GM10847 (cell line): Measurements from ENCODE around the gene INTS15.

Experiments
- POLR2A ChIP-seq: IDR thresholded peaks from 2 replicates; pipeline ENCODE4 v1.6.1; 2011; ENCODE audit not compliant: insufficient read length; ENCODE audit errors: extremely low read depth

The INTS15 gene

GRCh38 chr7:6608081-6608480 is 18.3 kb downstream of the INTS15 start:
- TF ChIP-seq POLR2A: no peak

GRCh38 chr7:6608794-6609193 is 19.0 kb downstream of the INTS15 start:
- TF ChIP-seq POLR2A: no peak

- TF ChIP-seq POLR2A: no peak
These were observed 23.0 kb downstream of the INTS15 start for GRCh38 chr7:6612819-6613218.

GRCh38 chr7:6613706-6614105 is 23.9 kb downstream of the INTS15 start:
- TF ChIP-seq POLR2A: no peak

GRCh38 chr7:6614953-6615722 is 25.3 kb downstream of the INTS15 start, which contains the start of gene ZNF853:
Gene ZNF853, plus strand, starts transcription at chr7:6615610. Its CDS starts 565 bp downstream, at chr7:6616175.
- TF ChIP-seq POLR2A: no peak

GRCh38 chr7:6615723-6616555 is 26.1 kb downstream of the INTS15 start:
- no peak for TF ChIP-seq POLR2A

GRCh38 chr7:6616854-6617643 is 27.2 kb downstream of the INTS15 start:
- TF ChIP-seq POLR2A: no peak

GRCh38 chr7:6618621-6619020 is 28.8 kb downstream of the INTS15 start:
- TF ChIP-seq POLR2A: no peak

GRCh38 chr7:6619961-6620360 is 30.1 kb downstream of the INTS15 start:
- TF ChIP-seq POLR2A: no peak

- TF ChIP-seq POLR2A: no peak
These were observed 31.6 kb downstream of the INTS15 start for GRCh38 chr7:6621195-6622133.

- no peak for TF ChIP-seq POLR2A
These were observed 32.4 kb downstream of the INTS15 start for GRCh38 chr7:6622134-6622710.

- no peak for TF ChIP-seq POLR2A
These were observed 33.9 kb downstream of the INTS15 start for GRCh38 chr7:6623589-6624245.

GRCh38 chr7:6624246-6624611 is 34.4 kb downstream of the INTS15 start:
- TF ChIP-seq POLR2A: no peak

- no peak for TF ChIP-seq POLR2A
These were observed 38.2 kb downstream of the INTS15 start for GRCh38 chr7:6628045-6628444.
